Right ventricle myocardium inferior (tissue), 1 donor: Measurements from ENCODE around the gene PROKR2. TPM values are rescaled to one million over a fixed set of nuclear protein-coding genes. Genes with fewer than 3 reads are reported as not detected.

Experiments used
- ATAC-seq: fragments of 200-7000 bp; cut with Tn5 transposase; one replicate; pipeline ENCODE4 v1.9.1; 2020; ENCODE audit warnings: mild to moderate bottlenecking, moderate library complexity
- DNase-seq: peaks from one replicate; pipeline ENCODE4 v3.0.0; 2021; ENCODE audit errors: missing footprints
- intact Hi-C: fragments of 100-400 bp; cut with DNase I; formaldehyde crosslinking; loops from one replicate; pipeline ENCODE4 v1.11.0; 2022
- total RNA-seq: library from RNA; stranded (reverse); fragmentation: NEBNext Ultra II Directional; extraction: Animal tissue kit (Norgen Biotek cat#: 25700); gene quantifications from one replicate; pipeline ENCODE4 v1.2.1, GENCODE V29; 2021
- donor health status: DM: no; HTN: yes; CAD: no; lungs with severe emphysema.

PROKR2 gene
- total RNA-seq, 1 donor from 2014 or later, result not detected

- ATAC-seq, result no peak
Measured at GRCh38 chr20:5297280-5298004, 19.3 kb downstream of the PROKR2 start.

DNA sequence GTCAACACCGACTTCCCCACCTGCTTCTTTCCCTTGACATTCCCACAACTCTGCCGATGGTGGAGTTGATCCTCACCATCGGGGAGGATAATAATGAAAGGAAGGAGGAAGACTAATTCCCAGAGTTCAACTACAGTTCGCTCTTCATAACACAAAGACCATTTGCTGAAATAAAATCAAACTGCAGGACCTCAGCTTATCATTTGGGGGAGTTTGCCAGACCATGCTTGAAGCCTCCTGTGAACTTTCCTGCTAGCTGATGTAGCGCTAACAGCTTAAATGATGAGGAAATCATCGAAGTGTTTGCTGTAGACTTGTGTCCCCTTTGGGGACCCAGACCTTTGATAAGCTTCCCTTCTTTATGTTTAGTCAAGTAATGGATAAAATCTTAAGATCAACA lies 26.2 kb downstream of the PROKR2 start:
- intact Hi-C loops, result no loop called here
- DNase-seq (no peak), ATAC-seq (no peak)

More at GRCh38 chr20:5297280-5298004, 19.3 kb downstream of the PROKR2 start:
- no peak for DNase-seq
- intact Hi-C loops, result no loop called here

- ATAC-seq (no peak), DNase-seq (no peak)
- intact Hi-C loops, result no loop called here
Measured at GRCh38 chr20:5282561-5282960, 34.2 kb downstream of the PROKR2 start.

- intact Hi-C loops, result no loop called here
- ATAC-seq (no peak), DNase-seq (no peak)
Measured at GRCh38 chr20:5279661-5280060, 37.1 kb downstream of the PROKR2 start.

DNA sequence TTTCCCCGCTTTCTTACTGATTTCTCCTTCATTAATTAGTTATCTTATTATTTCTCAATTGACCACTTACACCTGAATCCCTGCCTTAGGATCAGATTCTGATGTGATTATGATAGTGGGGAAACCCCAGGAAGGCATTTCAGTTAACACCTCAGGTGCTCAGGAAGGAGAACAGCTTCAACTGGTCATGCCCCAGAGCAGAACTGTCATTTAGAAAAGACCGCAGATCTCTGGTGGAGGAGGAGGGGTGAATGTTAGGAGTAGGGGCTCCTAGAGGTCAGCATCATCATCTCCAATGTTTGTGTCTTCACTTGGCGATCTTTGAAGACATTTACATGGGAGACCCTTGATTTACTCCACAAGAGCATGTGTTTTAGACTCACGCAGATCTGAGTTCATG lies 44.5 kb downstream of the PROKR2 start:
- DNase-seq (no peak), ATAC-seq (no peak)
- intact Hi-C loops, result no loop called here

GRCh38 chr20:5270603-5271002 lies 46.2 kb downstream of the PROKR2 start:
- intact Hi-C loops, result no loop called here
- no peak for DNase-seq
- ATAC-seq, result no peak

DNA sequence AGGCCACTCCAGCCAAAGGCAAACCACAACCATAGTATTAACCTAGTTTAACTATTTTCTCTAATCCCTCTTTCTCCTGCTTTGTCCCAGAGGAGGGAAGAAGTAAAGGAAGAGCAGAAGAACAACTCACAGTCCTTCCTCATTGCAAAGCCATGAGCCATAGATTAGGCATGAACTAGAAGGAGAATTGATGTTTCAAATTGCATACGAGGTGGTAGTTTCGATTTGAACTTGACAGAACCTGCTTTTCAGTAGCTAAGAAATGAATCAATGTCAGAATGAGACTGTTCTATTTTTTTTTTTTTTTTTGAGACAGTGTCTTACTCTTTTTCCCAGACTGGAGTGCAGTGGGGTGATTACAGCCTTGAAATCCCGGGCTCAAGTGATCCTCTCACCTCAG lies 48.3 kb downstream of the PROKR2 start:
- DNase-seq (no peak), ATAC-seq (no peak)
- intact Hi-C loops, result no loop called here

DNA sequence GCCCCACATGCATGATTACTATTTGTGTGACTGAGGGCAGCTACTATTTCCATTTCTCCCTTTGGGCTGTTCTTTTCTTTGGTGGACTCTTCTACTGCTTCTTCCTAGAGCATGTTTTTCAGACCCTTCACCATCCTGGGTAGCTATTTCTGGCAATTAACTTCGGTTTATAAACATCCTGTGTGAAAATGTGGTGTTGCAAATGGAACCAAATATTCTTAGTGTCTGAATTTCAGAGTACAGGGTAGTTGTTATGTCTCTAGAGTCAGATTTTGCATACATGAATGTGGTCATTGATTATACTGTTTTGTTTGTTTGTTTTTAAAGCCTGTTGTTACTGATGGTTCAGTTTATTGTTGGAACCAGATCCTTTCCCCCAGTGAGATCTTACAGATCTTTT lies 49.7 kb downstream of the PROKR2 start:
- intact Hi-C loops, result no loop called here
- ATAC-seq (no peak), DNase-seq (no peak)

Other genes with a start within 250 kb of the PROKR2 start
- 86.3 TPM for gene TMEM230, start 203.9 kb downstream of the PROKR2 start, total RNA-seq
- gene PCNA, start 197.0 kb downstream of the PROKR2 start, total RNA-seq, result 35.8 TPM
- gene CDS2, start 189.9 kb downstream of the PROKR2 start, total RNA-seq, result 57.2 TPM